B cell (primary cell): ENCODE results near the gene MRTFB. TPM values are rescaled to one million over a fixed set of nuclear protein-coding genes. Genes with fewer than 3 reads are reported as not detected.

Experiments used
- ATAC-seq: fragments of 200-7000 bp; cut with Tn5 transposase; one replicate; pipeline ENCODE4 v1.10.0; 2021; ENCODE audit warnings: low read depth, mild to moderate bottlenecking, moderate number of reproducible peaks, moderate library complexity
- CTCF ChIA-PET: fragments of 350-600 bp; sonication (Branson Sonifier 250); formaldehyde crosslinking; loops from one replicate; lab custom pipeline; 2021; ENCODE audit warnings: antibody characterized with exemption, inconsistent platforms; lab: Charles Lee
- POLR2A ChIA-PET: fragments of 350-600 bp; sonication (Branson Sonifier 250); formaldehyde crosslinking; loops from one replicate; lab custom pipeline; 2021; ENCODE audit warnings: antibody characterized with exemption; lab: Charles Lee
- DNase-seq: peaks from one replicate; pipeline ENCODE4 v3.0.0; 2013
- H2AFZ ChIP-seq: 2 replicates; pipeline ENCODE4 v1.6.1; 2012; ENCODE audit warnings: mild to moderate bottlenecking, low read depth, low read length; ENCODE audit not compliant: insufficient read depth, poor library complexity, severe bottlenecking
- H3K27ac ChIP-seq, 2 donors: 1 replicate in 1 of 2; 2 replicates in 1 of 2; pipeline ENCODE4 v1.5.1; 2012 to 2013; ENCODE audit warnings: low read length in 2 of 2, mild to moderate bottlenecking in 2 of 2, moderate library complexity in 1 of 2
- H3K27me3 ChIP-seq, 4 experiments: fragments of 200-600 bp in 1 of 4; sonication (generic) in 1 of 4; replicated peaks in 1 of 4; 1 replicate in 2 of 4; 2 replicates in 2 of 4; pipeline versions ENCODE4 v1.6.1 to v1.7.0; 2013 to 2016; ENCODE audit warnings: low read length in 3 of 4, mild to moderate bottlenecking in 2 of 4, mixed read lengths in 1 of 4, moderate library complexity in 1 of 4; ENCODE audit not compliant: insufficient read depth in 4 of 4, control insufficient read depth in 3 of 4; ENCODE audit errors: control extremely low read depth in 1 of 4
- H3K36me3 ChIP-seq, 2 experiments: replicated peaks in 1 of 2; 1 replicate in 1 of 2; 2 replicates in 1 of 2; pipeline versions ENCODE4 v1.6.1 to v1.7.1; 2013; ENCODE audit warnings: low read length in 1 of 2; ENCODE audit not compliant: insufficient read depth in 2 of 2, control insufficient read depth in 1 of 2; ENCODE audit errors: control extremely low read depth in 1 of 2, extremely low read depth in 1 of 2
- H3K4me1 ChIP-seq, 2 donors: fragments of 200-600 bp in 1 of 2; sonication (generic) in 1 of 2; 1 replicate in 1 of 2; 2 replicates in 1 of 2; pipeline versions ENCODE4 v1.5.1 to v1.6.1; 2013 to 2017; ENCODE audit warnings: low read length in 2 of 2; ENCODE audit not compliant: control insufficient read depth in 2 of 2, insufficient read depth in 2 of 2
- H3K4me2 ChIP-seq: replicated peaks from 2 replicates; pipeline ENCODE3; 2012; ENCODE audit warnings: mild to moderate bottlenecking, low read depth, low read length; ENCODE audit not compliant: poor library complexity, severe bottlenecking
- H3K4me3 ChIP-seq, 5 experiments: fragments of 200-600 bp in 1 of 5; sonication (generic) in 1 of 5; 1 replicate in 3 of 5; 2 replicates in 2 of 5; pipeline versions ENCODE4 v1.5.1 to v1.7.0; 2011 to 2016; ENCODE audit warnings: low read length in 4 of 5, mild to moderate bottlenecking in 4 of 5, low read depth in 2 of 5, control low read depth in 1 of 5, moderate library complexity in 1 of 5; ENCODE audit not compliant: insufficient read depth in 1 of 5; ENCODE audit errors: control extremely low read depth in 1 of 5, extremely low read depth in 1 of 5
- H3K79me2 ChIP-seq: fragments of 200-600 bp; sonication (generic); one replicate; pipeline ENCODE4 v1.6.0; 2016; ENCODE audit warnings: low read length; ENCODE audit not compliant: control insufficient read depth, insufficient read depth
- H3K9ac ChIP-seq: fragments of 200-600 bp; sonication (generic); 2 replicates; pipeline ENCODE4 v1.6.1; 2017; ENCODE audit warnings: mild to moderate bottlenecking, low read length, moderate library complexity
- H3K9me3 ChIP-seq, 3 donors: one replicate each; pipeline versions ENCODE4 v1.6.1 to v1.7.1; 2013; ENCODE audit warnings: low read length in 2 of 3; ENCODE audit not compliant: control insufficient read depth in 2 of 3, insufficient read depth in 1 of 3; ENCODE audit errors: control extremely low read depth in 1 of 3
- H4K20me1 ChIP-seq: 2 replicates; pipeline ENCODE4 v1.6.0; 2012; ENCODE audit warnings: mild to moderate bottlenecking, low read length; ENCODE audit not compliant: insufficient read depth, control insufficient read depth, poor library complexity, severe bottlenecking
- H3K27ac Mint-ChIP-seq: one replicate; pipeline ENCODE4 v1.8.0; 2021; ENCODE audit warnings: mixed read lengths
- H3K27me3 Mint-ChIP-seq: one replicate; pipeline ENCODE4 v1.8.0; 2021; ENCODE audit warnings: mixed read lengths
- H3K4me1 Mint-ChIP-seq: one replicate; pipeline ENCODE4 v1.8.0; 2021; ENCODE audit warnings: mixed read lengths
- H3K4me3 Mint-ChIP-seq: one replicate; pipeline ENCODE4 v1.8.0; 2021; ENCODE audit warnings: mixed read lengths
- H3K9me3 Mint-ChIP-seq: one replicate; pipeline ENCODE4 v1.8.0; 2022; ENCODE audit warnings: mixed read lengths; ENCODE audit not compliant: insufficient read depth
- CTCF ChIP-seq: fragments of 200-600 bp; IDR thresholded peaks from one replicate; pipeline ENCODE4 v1.8.0; 2022; ENCODE audit warnings: antibody characterized with exemption, mild to moderate bottlenecking
- EZH2 ChIP-seq: IDR thresholded peaks from 2 replicates; pipeline ENCODE4 v1.6.1; 2012; ENCODE audit warnings: borderline replicate concordance, low read depth, mild to moderate bottlenecking, moderate library complexity, low read length; ENCODE audit not compliant: insufficient read depth, poor library complexity, severe bottlenecking
- WGBS: methylation state at CpG from one replicate; pipeline ENCODE4 v1.1.5; 2013; ENCODE audit warnings: missing lambda C conversion rate; ENCODE audit not compliant: insufficient coverage; 5-methylcytosine and 5-hydroxymethylcytosine counted together
- intact Hi-C: fragments of 100-400 bp; cut with micrococcal nuclease; formaldehyde crosslinking; loops from one replicate; pipeline ENCODE4 v1.10.0; 2022
- polyA plus RNA-seq: library from polyadenylated mRNA; depleted of rRNA; stranded (reverse); fragments of >200 nt; gene quantifications from 2 replicates; pipeline ENCODE4 v1.2.3, GENCODE V29; 2012
- total RNA-seq, 2 donors: library from RNA; stranded (reverse); fragments of 120-200 nt in 1 of 2; gene quantifications; 1 replicate in 1 of 2; 2 replicates in 1 of 2; pipeline versions ENCODE4 v1.2.3 to v1.2.4, GENCODE V29; 2013 to 2022

The MRTFB gene
- total and polyA plus RNA-seq, 2 donors (not counting 1 experiment from before 2014, with no cell fraction given), result 6.6 to 39.5 TPM

- no peak overlapping the region for H3K4me3 Mint-ChIP-seq
- Histone ChIP-seq H3K9me3 (no peaks in the 10 kb centered on the region), H3K27me3 (no peaks in the 10 kb centered on the region), H3K4me1 (no peaks in the 10 kb centered on the region), H2AFZ (no peak overlapping the region), H3K4me3 (no peak overlapping the region), H3K9ac (no peak overlapping the region), H3K4me2 (no peak overlapping the region), H3K27ac (no peak overlapping the region), H3K36me3 (peaks cover 10 to 15% of the 10 kb centered on the region in 2 experiments), H3K79me2 (no peaks in the 10 kb centered on the region), H4K20me1 (no peaks in the 10 kb centered on the region)
- no peak for TF ChIP-seq EZH2
- no peak for TF ChIP-seq CTCF
- H3K9me3 Mint-ChIP-seq, result no peaks in the 10 kb centered on the region
- DNase-seq, result no peak
- 100% methylated on average over 2 of the region's 5 CpGs for WGBS
- no peak for ATAC-seq
- ChIA-PET POLR2A (no interaction called here), CTCF (no interaction called here)
- no peaks in the 10 kb centered on the region for H3K4me1 Mint-ChIP-seq
- no peaks in the 10 kb centered on the region for H3K27me3 Mint-ChIP-seq
- intact Hi-C loops, result no loop called here
- no peak overlapping the region for H3K27ac Mint-ChIP-seq
These were observed 167.6 kb downstream of the MRTFB start for GRCh38 chr16:14238756-14239155.

- H3K36me3 ChIP-seq, result peaks cover 9 to 10% of the 10 kb centered on the region in 2 experiments
- DNase-seq, result no peak
- H3K4me1 ChIP-seq, result no peaks in the 10 kb centered on the region
- ChIA-PET POLR2A (no interaction called here), CTCF (no interaction called here)
- H3K9ac ChIP-seq, result no peak overlapping the region
- no peaks in the 10 kb centered on the region for H3K9me3 Mint-ChIP-seq
- no peaks in the 10 kb centered on the region for H3K79me2 ChIP-seq
- no peaks in the 10 kb centered on the region for H3K4me1 Mint-ChIP-seq
- no peaks in the 10 kb centered on the region for H4K20me1 ChIP-seq
- no peak overlapping the region for H2AFZ ChIP-seq
- H3K4me3 Mint-ChIP-seq, result no peak overlapping the region
- no peak overlapping the region for H3K27ac Mint-ChIP-seq
- H3K27ac ChIP-seq, result no peak overlapping the region
- H3K27me3 Mint-ChIP-seq, result no peaks in the 10 kb centered on the region
- H3K27me3 ChIP-seq, result no peaks in the 10 kb centered on the region
- H3K9me3 ChIP-seq, result no peaks in the 10 kb centered on the region
- intact Hi-C loops, result no loop called here
- no peak for ATAC-seq
- no peak overlapping the region for H3K4me3 ChIP-seq
- no peak overlapping the region for H3K4me2 ChIP-seq
- TF ChIP-seq EZH2 (no peak), CTCF (no peak)
- WGBS, result 100% methylated on average over 2 of the region's 6 CpGs
These were observed 168.7 kb downstream of the MRTFB start for GRCh38 chr16:14239791-14240190.
